Hypothalamus (tissue), 51 donors: ENCODE measurements around the gene TANGO6.

Experiments
- DNase-seq, 51 donors: peaks; one replicate each; lab custom pipeline; 2025; lab: John Stamatoyannopoulos, UW

Gene TANGO6

DNA sequence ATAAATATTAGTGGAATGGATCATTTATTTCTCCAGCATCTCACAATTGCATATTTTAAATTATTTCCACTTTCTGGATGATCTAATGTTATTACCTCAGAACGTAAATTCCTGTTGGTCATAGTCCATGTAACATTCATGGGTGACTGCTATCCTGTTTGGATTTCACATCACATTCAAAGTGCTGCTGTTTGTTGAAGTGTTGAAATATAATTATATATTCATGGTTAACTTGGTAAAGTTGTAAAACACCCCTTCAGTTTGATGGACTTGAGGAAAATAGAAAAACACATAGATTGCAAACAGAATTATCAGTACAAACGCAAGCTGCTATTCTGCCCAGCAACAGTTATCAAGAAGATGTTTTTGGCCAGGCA is 59.6 kb downstream of the TANGO6 start:
- DNase-seq: no peak

DNA sequence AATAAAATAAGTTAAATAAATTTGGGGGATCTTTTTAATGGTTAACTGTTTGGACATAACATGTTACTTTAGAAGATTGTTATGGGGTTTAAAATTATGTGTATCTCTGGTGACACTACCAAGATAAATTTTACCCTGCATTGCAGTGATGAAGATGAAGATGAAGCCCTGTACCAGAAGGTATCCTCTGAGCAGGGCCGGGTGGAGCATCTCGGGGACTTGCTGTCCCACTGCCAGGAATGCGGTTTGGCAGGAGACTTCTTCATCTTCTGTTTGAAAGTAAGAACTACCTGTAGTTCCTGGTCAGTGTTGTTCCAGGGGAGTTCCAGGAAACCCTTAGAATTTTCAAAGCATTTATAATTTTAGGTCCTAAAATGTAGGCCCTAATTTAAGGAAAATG is 64.0 kb downstream of the TANGO6 start:
- DNase-seq: no peak

DNA sequence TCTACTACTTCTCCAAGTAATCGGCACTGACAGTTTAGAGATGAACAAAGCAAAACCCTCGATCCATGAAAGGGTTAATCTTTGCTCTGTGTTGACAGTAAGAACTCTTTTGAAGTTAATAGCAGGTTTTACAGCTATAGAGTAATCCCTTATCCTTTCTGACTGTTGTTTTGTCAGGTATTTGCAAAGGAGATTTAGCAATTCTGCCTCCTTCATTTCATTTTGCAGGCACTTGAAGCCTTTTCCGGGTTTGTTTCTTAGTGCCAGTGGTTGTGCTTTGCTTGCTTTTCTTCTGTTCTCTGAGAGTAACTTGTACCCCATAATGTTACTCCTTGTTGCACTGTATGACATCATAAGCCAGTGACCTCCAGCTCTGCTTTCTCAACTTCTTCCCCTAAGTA is 64.5 kb downstream of the TANGO6 start:
- DNase-seq: no peak

DNA sequence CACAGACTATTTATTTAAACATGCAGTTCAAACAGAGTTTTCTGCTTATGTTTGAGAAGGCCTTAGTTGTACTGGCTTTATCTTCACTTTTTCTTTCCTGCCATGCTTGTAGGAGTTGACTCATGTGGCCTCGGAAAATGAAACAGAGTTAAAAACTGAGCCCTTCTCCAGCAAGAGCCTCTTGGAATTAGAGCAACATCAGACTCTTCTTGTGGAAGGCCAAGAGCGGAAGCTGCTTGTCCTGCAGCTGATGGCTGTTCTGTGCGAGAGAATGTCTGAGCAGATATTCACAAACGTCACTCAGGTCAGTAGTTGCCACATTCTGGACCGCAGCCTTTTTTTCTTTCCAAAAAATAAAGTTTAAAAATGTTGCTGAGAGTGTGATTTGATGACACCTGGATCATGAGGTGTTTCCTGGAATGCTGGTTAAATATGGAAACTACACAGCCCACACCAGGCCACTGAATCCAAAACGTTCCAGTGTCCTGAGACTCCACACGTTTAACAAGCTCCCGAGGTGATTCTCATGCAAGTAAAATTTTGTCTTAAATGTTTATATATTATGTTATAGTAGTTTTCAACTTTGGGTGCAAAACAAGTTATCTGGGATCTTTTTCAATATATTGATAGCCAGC is 65.9 kb downstream of the TANGO6 start:
- no peak for DNase-seq

DNA sequence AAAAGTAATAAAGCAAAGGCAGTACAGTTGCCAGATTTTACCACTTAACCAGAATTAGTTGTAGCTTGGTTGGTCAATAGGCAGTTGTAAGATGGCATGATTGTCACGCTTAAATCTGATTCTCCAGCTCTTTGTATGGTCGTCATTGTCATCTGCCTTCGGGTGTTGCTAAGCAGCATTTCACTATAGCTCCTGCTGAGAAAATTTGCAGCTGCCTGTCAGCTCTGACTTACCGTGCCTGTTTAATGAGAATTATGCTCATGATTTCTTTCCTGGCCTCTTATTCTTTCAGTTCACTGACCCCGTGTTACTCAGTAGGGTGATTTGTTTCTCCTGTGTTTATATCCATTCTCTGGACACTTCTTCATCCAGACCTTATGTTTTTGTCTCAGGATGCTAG is 66.7 kb downstream of the TANGO6 start:
- peak in 5 of 51 donors; percentile 3 to 17 (median 8) for DNase-seq

DNA sequence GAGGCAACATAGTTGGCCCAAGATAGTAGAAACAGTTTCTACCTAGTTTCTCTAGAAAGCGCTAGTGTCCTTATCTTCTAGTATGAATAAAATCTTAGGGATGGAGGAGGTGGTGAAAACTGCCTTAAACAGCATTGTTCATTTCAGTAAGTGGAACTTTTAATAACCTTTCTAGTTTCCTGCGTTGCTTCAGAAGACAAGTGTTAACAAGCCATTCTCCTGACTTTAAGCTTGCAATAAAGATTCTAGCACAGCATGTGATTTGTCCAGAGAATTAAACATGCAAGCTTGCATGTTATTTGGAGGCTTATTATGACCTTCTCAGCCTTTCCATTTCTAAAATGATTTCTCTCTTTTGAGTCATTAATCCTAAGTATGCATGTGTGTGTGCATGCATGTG is 72.3 kb downstream of the TANGO6 start:
- no peak for DNase-seq

DNA sequence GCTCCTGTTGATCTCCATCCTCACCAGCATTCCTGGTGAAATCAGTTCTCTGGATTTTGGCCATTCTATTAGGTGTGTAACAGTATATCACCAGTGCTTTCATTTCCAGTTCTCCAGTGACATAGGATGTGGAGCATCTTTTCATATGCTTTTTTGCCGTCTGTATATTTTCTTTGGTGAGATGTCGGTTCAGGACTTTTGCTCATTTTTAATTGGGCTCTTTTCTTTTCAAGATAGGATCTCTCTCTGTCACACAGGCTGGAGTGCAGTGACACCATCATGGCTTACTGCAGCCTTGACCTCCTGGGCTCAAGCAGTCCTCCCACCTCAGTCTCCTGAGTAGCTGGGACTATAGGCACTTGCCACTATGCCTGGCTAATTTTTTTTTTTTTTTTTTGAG is 74.2 kb downstream of the TANGO6 start:
- DNase-seq: no peak

DNA sequence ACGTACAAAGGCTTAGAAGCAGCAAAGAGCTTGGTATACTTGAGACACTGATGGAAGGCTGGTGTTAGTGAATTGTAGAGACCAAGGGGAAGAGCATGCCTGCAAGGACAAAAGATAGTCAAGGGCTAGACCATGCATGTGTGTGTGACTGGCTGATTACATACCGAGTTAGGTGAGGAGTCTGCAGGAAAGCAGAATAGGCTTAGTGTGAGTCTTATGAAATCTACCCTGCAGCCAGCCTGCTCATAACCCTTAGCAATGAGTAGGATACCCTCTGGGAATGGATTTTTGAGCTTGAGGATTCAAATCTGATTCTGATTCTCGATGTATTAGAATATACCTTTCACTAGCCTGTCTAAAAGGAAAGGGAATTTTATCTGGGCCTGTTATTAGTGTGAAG is 77.0 kb downstream of the TANGO6 start:
- DNase-seq: no peak

DNA sequence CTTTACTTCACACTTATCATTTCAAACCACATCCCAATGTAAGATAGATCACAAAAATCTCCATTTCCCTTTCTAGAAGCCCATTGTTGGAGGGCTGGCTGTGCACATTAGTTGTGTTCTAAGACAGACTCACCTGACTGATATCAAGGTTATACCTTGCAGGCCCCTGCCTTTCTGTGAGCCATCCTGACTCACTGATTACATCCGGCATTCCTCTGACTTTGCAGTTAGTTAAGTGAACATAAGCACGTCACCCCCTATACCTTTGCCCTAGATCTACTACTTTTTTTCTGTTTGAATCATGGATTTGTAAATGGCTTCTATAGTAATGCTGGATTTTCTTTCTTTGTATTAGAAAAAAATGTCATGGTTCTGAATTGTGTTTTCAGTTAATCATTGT is 78.3 kb downstream of the TANGO6 start:
- DNase-seq: no peak

DNA sequence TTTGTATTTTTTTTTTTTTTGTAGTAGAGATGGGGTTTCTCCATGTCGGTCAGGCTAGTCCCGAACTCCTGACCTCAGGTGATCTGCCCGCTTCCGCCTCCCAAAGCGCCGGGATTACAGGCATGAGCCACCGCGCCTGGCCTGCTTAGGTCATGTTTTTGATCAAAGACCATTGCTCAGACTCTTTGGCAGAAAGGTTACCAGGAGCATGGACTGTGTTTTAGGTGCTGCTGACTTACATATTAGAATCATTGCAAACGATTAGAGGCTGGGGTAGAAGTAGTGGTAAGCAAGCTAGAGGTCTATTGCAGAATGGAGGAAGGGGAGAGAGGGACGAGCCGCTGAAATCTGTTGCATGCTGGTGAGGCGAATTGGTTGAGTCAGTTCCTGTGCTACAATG is 79.8 kb downstream of the TANGO6 start:
- DNase-seq: no peak

DNA sequence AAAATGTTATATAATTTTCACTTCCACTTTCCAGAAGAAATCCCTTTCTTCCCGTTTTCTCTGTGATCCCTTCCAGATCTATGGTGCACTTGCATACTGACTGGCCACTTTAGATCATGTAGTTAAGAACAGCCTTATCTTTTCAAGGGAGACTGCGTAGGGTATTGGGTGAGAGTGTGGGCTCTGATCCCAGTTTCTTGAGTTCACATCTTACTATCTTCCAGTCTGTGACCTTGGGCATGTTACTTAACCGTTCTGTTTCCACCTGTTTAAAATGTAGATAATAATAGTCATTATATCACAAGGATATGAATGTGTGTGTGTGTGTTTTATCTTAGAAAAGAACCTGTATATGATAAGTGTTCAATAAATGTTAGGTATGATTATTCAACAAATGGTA is 83.7 kb downstream of the TANGO6 start:
- no peak for DNase-seq

DNA sequence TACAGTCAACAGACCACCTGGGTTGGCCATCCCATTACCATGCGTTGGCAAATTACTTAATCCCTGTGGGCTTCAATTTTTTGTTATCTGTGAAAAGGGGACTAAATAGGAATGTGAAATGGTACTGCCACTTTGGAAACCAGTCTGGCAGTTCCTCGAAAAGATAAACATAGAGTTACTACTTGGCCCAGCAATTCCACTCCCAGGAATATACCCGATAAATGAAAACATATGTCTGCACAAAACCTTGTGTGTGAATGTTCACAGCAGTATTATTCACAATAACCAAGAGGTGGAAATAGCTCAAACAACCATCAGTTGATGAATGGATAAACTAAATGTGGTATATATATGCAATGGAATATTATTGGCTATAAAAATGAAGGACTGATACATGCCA is 87.9 kb downstream of the TANGO6 start:
- DNase-seq: no peak

DNA sequence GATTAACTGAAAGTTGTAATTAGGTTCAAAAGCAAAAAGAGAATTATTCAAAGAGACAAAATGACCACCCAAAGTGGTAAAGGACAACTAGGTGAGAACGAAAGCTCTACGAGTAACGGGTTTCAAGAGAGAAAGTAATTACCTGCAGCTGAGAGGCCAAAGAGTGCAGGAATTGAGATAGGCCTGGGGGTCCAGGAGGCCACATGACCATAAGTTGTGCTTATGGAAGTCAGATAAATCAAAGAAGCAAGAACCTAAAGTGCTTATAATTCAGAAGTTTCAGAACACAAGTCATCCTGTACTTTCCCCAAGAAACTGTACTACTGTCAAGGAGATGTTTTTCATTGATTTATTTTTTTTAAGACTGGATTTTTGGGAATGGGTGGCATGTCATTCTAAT is 91.1 kb downstream of the TANGO6 start:
- no peak for DNase-seq

DNA sequence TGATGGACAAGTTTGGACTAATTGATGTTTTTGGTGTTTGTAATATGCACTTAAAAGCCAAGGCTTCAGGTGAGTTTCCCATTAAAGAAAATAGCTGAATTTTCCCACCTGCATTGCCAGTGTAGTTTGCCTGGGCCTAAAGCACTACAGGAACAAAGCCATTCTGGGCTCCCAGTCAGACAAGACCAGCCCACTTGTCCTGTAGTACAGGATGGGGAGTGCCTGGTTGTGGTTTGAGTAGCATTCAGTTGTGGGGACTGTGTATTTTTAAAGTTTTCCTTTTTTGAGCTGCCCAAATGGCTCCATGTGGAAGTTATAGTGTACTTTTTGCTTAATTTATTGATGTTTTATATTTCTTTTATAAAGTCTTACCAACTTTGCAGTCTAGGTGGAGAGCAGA is 91.7 kb downstream of the TANGO6 start:
- no peak for DNase-seq

DNA sequence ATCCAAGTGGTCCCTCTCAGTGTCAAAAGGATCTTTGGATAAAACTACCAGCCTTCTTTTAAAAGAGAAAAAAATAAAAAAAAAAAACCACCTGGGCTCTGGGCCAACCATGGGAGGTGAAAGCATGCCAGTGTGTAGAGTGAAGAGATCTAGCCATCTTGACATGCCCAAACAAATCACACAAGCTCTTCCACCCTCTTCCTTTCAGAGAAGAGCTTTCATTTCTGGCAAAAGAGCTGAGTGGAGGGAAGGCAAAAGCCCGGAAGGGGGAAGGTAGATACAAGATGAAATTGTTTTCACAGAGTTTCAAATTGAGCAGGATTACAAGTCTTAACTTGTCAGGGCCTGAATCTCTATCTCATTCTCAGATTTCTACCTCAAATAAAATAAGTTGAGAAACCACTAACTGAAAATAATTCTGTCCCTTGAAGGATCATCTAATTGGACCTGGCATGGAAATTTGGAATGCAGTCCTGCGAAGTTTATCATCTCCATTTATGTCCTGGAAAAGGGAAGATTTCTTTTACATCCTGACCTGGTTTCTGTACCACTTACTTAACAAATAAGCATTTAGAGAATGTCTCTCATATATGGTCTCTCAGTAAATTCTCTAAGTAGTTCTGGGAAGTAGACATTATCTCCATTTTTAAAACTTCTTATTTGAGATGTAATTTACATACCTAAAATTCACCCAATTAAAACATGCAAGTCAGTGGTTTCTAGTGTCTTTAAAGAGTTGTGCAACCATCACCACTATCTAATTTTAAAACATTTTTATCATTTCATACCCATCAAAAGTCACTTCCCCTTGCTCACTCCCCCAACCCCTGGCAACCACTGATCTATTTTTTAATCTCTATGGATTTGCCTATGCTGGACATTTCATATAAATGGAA is 93.7 kb downstream of the TANGO6 start:
- peak in 1 of 51 donors; percentile 1 for DNase-seq

DNA sequence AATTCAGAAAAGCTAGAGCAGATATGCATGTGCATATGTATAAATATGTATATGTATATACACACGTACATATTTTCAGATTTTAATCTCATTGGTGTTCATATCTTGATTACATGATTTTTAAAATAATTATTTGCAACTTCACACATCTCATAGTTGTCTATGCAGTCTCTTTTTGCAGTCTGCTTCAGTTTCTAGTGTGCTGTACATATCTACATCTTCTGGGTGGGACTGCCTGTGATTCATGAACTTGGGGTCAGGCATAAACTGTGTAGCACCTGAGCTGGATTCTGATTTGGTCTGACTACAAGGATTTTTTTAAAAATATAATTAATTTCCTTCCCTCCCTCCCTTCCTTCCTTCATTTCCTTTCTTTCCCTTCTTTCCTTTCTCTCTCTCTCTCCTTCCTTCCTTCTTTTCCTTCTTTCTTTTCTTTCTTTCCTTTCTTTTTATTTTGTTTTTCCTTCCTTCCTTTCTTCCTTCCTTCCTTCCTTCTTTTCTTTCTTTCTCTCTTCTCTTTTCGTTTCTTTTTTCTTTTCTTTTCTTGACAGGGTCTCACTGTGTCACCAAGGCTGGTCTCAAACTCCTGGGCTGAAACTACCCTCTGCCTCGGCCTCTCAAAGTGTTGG is 96.5 kb downstream of the TANGO6 start:
- no peak for DNase-seq

DNA sequence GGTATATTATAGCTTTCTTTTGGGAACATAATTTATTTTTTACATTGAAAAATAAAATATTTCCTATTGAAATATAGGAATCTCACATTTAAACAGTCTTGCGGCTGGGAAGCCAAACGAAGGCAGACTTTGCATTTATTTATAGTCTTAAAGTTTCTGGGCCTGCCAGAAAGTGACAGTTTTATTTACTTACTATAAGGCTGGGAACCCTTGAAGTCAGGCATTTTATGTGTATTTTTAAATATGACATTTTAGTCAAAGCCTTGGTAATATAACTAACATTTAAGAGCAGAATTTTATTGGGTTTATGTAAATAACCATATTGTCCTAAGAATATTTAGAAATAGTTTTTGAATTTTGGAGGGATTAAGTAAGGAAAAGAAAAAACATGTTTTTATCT is 97.5 kb downstream of the TANGO6 start:
- no peak for DNase-seq

DNA sequence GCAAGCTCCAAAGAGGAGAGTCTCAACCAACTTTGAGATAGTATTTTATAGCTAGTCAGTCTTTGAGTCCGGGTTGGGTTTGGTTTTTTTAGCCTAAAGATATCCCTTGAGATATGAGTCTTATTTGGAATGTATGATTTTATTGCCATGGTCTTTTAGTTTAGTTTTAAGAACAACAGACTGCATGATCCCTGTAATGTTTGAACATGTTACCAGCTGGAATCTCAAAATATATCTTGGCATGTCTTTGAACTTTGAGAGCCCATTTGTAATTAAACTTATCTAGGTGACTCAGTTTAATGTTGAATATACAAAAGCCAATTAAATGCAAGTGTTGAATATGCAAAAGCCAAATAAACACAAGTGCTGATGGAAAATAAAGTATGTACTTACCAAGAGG is 100.6 kb downstream of the TANGO6 start:
- no peak for DNase-seq

DNA sequence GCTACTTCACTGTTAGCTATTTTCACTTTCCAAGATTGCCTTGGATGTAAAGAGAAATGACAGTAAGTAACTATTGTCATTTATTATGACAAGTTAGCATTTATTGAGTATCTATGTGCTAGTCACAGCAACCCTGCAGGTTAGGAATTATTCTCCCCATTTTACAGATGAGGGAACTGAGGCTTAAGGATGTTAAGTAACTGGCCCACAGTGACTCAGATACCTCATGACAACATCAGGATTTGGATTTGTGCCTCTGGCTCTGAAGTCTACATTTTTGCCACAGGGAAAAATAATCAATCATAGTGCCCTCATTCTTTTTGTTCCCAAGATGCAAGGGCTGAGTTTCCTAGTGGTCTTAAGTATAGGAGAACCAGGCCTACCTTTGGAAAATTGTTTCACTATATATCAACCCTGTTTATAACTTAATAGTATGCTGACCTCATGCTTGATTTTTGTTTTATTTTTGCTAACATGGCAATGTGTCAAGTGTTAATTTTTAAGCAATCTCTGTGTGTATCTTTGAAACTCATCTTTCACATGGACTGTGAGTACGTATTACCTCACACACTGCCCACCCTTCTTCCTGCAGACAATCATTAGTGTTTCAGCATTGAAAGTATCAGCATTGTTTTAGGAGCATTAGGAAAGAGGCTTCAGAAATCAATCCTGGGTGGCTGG is 105.0 kb downstream of the TANGO6 start:
- DNase-seq: no peak

DNA sequence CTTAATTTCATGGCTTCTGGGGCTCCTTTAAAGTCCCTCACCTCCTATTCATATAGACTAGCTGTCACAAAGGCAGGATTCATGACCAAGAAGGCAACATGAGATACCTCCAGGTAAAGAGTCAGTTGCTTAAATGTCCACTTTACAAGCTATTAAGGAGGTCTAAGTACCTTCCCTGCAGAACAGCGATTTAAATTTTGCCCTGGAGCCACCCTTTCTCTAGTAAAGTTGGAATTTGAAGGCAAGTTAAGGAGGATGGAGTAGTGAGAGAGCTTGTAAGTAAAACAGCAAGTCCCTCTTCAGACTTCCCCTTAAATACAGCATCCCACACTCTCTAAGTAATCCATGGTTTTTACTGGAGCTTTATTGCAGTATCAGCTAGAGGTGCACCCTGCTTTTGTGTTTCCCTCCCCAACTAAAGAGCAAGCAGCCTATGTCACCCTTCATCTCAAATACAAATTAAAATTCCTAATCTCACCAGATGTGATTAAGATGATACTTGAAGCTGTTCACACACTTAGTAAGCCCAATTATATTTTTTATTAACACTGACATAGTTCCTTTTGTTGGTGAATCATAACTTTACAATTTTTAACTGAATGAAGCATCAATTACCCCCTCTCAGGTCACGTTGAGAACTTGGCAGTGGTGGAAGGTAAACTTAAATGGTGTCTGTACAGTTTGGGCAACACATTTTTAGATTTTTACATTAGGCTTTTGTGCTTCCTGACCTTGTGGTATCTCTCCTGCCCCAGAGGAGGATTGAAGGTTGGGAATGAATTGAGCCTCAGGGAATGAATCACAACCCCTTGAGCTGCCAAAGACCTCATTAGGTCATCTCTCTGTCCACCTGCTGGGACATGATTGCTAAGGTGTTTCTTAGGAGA is 108.9 kb downstream of the TANGO6 start:
- DNase-seq: no peak
